ENCODE data around the gene WNT2. TPM values are rescaled to one million over a fixed set of nuclear protein-coding genes. Genes with fewer than 3 reads are reported as not detected.

Gene WNT2
- total RNA-seq, 4 donors from 2014 or later = 0.69 to 3.7 (median 1.9) TPM

DNA sequence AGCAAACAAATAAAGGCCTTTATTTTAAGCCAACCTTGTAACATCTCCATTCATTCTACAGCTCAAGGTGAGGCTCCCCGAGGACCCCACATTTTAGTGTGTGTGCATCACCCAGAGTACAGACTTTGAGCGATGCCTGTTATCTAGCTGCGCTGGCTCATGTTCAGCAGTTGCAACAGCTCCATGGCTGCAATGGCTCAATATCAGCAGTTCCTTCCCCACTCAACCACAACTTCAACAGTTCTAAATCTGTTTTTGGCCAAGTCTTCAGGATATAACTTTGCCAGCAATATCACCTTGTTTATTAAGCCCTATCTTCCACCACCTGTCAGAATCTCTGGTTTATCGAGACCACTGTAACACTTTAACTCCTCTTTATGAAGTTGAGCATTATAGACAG, 95.8 kb downstream of the WNT2 start:
- H3K27ac ChIP-seq (replicated peaks in 1 of 4) = no peak overlapping the region
- DNase-seq (ENCODE audit: extremely low spot score) = no peak
- H3K4me1 ChIP-seq = no peaks in the 10 kb centered on the region
- TF ChIP-seq POLR2AphosphoS5 (IDR thresholded peaks at IDR 0.05) (no peak), POLR2A (IDR thresholded peaks at IDR 0.05; ENCODE audit: low read depth) (no peak), EP300 (IDR thresholded peaks at IDR 0.05) (no peak), CTCF (IDR thresholded peaks at IDR 0.05) (no peak)
- peaks cover 0 to 30% (median 8%) of the 10 kb centered on the region in 4 donors for H3K36me3 ChIP-seq
- H3K27me3 ChIP-seq = no peaks in the 10 kb centered on the region
- no peaks in the 10 kb centered on the region for H3K9me3 ChIP-seq
- intact Hi-C loops (cut with DNase I) = no loop called here
- no peak overlapping the region for H3K4me3 ChIP-seq
- WGBS = 88% methylated on average over 4 of the region's 4 CpGs

- DNase-seq (ENCODE audit: extremely low spot score) = no peak
- intact Hi-C loops (cut with DNase I) = no loop called here
- H3K27me3 ChIP-seq = no peaks in the 10 kb centered on the region
- no peaks in the 10 kb centered on the region for H3K4me1 ChIP-seq
- H3K9me3 ChIP-seq = no peaks in the 10 kb centered on the region
- peaks cover 0 to 44% (median 18%) of the 10 kb centered on the region in 4 donors for H3K36me3 ChIP-seq
- no peak overlapping the region for H3K4me3 ChIP-seq
- WGBS = 88% methylated on average over 6 of the region's 6 CpGs
- no peak overlapping the region for H3K27ac ChIP-seq (replicated peaks in 1 of 4)
- TF ChIP-seq EP300 (IDR thresholded peaks at IDR 0.05) (no peak), CTCF (IDR thresholded peaks at IDR 0.05) (no peak), POLR2AphosphoS5 (IDR thresholded peaks at IDR 0.05) (no peak), POLR2A (IDR thresholded peaks at IDR 0.05; ENCODE audit: low read depth) (no peak)
These were observed 97.3 kb downstream of the WNT2 start for GRCh38 chr7:117225536-117225935.

Small RNAs within 50 kb of the gene (small RNA-seq; reads per million reads assigned to genes)
- 0 reads per million in 3 donors for gene MTCYBP6

Other genes starting within 250 kb of the WNT2 start
- not detected for gene ASZ1, start 104.4 kb upstream of the WNT2 start, total RNA-seq
- not detected for gene CFTR, start 157.0 kb upstream of the WNT2 start, total RNA-seq